ENCODE results near the gene KCNJ6. TPM values are rescaled to one million over a fixed set of nuclear protein-coding genes. Genes with fewer than 3 reads are reported as not detected.

KCNJ6 gene
- total and polyA plus RNA-seq, 9 of the 15 experiments (the other 6 are each of a cell fraction or from before 2014, with no cell fraction given), result 0.06 to 0.21 (median 0.13) TPM; not detected in 1

- CTCF ChIA-PET (ENCODE audit: low intra/inter-chr PET ratio), result interaction anchor here (0.5 kb wide), 1 partner anchor 572 kb away, joined by 3 read pairs; no protein-coding TSS in a partner anchor
- Histone ChIP-seq H3K36me3 (ENCODE audit: control insufficient read depth, insufficient read depth, low read length) (no peaks in the 10 kb centered on the region), H3K4me1 (replicated peaks in 1 of 2; ENCODE audit: control insufficient read depth in 2 of 2, insufficient read depth in 2 of 2, low read length in 2 of 2) (no peaks in the 10 kb centered on the region; a peak in 1 of 5 replicates), H3K4me2 (ENCODE audit: insufficient read depth, low read length) (no peak overlapping the region), H3K9me3 (replicated peaks; ENCODE audit: control insufficient read depth, insufficient read depth, low read depth, low read length) (no peaks in the 10 kb centered on the region), H3K79me2 (ENCODE audit: control insufficient read depth, insufficient read depth, low read length) (no peaks in the 10 kb centered on the region), H4K20me1 (replicated peaks; ENCODE audit: control insufficient read depth, insufficient read depth, low read length) (no peaks in the 10 kb centered on the region), H3K9ac (ENCODE audit: insufficient read depth in 1 of 2, low read depth in 2 of 2, low read length in 2 of 2) (no peak overlapping the region), H3K4me3 (no peak overlapping the region), H3K9me1 (ENCODE audit: control insufficient read depth, insufficient read depth, low read length) (no peaks in the 10 kb centered on the region), H3K27me3 (ENCODE audit: control insufficient read depth in 2 of 2, insufficient read depth in 2 of 2, low read length in 2 of 2) (peaks cover 5 to 8% of the 10 kb centered on the region in 2 experiments; a peak in 4 of 5 replicates), H3K27ac (ENCODE audit: extremely low read depth, low read depth, low read length) (no peak overlapping the region), H2AFZ (ENCODE audit: low read depth, low read length) (no peak overlapping the region)
- ATAC-seq, result no peak
- POLR2A ChIA-PET, result no interaction called here
- WGBS (ENCODE audit: insufficient coverage, low coverage, missing lambda C conversion rate), result 0% methylated on average over 2 of the region's 2 CpGs
- no peak for FAIRE-seq
- BruUV-seq (replicated peaks), result no TSS peak
- intact Hi-C loops (cut with micrococcal nuclease) (no loop called here), in situ Hi-C loops (cut with MboI) (loop anchor here (25.0 kb wide), 1 partner anchor 458 kb away; no protein-coding TSS in a partner anchor)
- DNase-seq (ENCODE audit: extremely low read depth in 1 of 4, low spot score in 3 of 4), result no peak
- TF ChIP-seq RB1 (IDR thresholded peaks at IDR 0.05; ENCODE audit: low read depth), result no peak
- TF ChIP-seq KAT7 (CRISPR knock-in tag; IDR thresholded peaks at IDR 0.05; ENCODE audit: borderline replicate concordance), result no peak
- TF ChIP-seq CCNT2 (IDR thresholded peaks at IDR 0.05; ENCODE audit: borderline replicate concordance, extremely low read depth, insufficient read length, low read depth, low read length), result no peak
- TF ChIP-seq ZNF707 (CRISPR knock-in tag; conservative IDR thresholded peaks at IDR 0.05), result no peak
- TF ChIP-seq PREB (CRISPR knock-in tag; IDR thresholded peaks at IDR 0.05), result no peak
- no peak for TF ChIP-seq ZNF57 (CRISPR knock-in tag; IDR thresholded peaks at IDR 0.05)
- no peak for TF ChIP-seq OTX1 (CRISPR knock-in tag; IDR thresholded peaks at IDR 0.05)
- TF ChIP-seq MNT (conservative IDR thresholded peaks at IDR 0.05), result no peak
- TF ChIP-seq BCOR (IDR thresholded peaks at IDR 0.05), result no peak
Measured at GRCh38 chr21:37704751-37705150, 211.5 kb downstream of the KCNJ6 start.

Measured in K562 (cell line).